Activated naive CD4-positive, alpha-beta T cell (primary cell): ENCODE measurements around the gene IER2.

Experiments used
- DNase-seq, 4 experiments: peaks; one replicate each; lab custom pipeline; 2025; lab: John Stamatoyannopoulos, UW

Gene IER2

DNA sequence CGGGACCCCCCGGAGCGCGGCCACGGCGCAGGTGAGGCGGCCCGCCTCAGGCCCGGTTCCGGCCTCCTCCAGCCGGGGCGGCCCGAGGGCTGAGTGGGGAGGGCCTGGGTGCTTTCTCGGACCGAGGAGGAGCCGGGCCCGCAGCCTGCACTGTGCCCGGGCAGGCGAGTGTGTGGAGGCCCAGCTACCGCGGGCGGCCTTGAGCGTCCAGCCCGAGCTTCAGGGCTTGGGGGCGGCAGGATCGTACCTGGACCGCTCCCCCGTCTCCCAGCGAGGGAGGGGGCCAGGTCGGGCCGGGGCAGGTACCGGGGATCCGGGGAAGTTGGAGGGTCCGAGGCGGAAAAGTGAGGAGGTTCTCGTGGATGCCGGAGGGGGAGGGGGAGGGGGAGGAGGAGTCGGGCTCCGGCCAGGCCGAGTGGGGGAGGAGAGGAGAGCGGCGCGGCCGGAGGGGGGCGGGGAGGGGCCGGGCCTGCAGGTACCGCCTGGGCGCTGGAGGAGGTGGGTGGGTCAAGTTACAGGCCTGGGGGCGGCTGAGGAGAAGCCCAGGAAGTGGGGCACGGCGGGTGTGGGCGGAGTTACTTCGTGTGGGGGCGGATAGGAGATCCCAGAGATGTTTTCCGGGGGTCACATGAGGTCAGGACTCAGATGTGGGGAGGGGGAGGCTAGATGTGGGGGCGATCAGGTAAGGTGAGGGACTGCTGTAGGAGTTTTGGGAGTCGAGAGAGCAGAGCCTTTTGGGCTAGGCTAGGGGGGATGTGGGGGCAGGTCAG is 31.6 kb upstream of the IER2 start:
- no peak for DNase-seq

DNA sequence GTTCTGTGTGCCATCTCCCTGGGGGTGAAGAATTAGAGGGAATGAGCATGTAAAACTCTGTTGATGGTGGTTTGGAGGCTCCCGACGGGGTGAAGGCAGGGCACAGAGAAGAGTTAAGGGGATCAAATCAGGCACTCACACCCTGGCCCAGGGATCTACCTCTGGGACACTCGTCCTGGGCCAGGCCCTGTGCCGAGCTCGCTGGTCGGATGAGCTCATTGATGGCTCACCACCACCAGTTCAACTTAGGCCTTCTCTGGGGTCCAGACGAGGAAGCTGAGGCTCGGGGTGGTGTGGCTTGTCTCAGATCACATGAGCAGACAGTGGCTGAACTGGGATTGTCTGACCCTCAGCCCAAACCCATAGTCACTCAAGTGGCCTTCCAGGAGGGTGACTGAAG is 30.6 kb upstream of the IER2 start:
- DNase-seq = no peak

DNA sequence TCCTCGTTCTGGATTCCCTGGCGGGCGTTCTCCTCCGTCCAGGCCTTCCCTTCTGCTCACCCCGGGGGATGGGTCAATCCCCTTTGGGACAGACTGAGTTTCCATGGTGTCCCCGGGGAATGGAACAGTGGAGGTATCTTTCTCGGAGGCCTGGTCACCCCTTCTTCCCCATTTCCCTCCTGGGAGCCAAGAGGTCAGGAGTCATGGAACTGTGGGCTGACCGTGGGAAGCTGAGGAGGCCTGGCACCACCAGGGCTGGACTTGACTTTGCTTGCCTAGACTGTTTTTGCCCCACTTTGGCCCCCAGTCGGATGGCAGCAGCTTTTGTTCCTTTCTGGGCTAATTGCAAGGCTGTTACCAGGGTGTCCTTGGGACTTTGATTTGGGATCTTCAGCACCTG is 30.2 kb upstream of the IER2 start:
- DNase-seq = no peak

DNA sequence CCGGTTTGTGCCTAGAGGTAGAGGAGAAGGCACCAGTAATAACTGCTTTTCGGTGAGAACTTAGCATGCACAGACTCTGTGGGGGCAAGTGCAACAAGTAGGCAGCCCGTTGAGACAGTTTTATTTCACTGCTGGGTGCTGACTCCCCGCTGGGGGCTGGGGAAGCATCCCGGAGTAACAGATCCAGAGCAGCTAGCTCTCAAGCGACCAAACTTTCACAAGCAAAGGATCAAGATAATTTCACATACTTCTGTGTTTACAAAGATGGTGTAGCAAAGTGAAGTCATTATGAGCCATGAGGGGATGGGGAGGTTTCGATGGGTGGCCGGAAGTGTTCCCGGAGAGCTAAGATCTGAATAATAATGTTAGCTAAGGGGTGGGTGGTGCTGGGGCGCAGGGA is 29.4 kb upstream of the IER2 start:
- no peak for DNase-seq

DNA sequence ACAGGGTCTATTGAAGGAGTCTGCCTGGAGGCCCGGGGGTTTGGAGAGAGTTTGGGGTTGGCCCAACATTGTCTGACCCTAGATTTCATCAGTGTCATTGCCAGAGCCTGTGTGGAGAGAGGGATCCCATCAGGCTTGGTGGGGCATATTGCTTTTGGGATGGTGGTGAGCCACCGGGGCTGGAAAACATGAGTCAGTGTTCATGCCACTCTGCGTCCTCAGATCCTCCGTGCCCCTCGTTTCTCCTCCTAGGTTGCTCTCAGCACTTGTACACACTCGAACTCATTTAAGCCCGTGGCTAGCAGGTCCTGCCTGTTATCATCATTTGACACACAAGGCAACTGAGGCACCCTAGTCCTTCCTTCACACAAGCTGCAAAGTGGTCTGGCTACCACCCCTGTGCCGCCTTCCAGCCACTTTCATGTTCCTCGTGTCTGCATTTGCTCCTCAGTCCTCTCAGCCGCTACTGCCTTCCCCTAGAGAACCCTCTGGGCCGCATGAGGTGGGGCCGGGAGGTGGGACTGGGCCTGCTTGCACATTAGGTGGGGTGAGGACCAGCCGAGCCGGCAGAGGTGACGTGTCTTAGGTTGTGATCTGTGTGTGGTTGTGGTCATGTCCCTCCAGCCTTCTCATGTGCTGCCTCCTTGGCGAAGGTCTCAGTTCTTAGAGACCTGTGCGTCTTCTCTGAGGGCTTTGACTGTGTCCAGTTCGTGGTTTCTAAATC is 28.5 kb upstream of the IER2 start:
- no peak for DNase-seq

DNA sequence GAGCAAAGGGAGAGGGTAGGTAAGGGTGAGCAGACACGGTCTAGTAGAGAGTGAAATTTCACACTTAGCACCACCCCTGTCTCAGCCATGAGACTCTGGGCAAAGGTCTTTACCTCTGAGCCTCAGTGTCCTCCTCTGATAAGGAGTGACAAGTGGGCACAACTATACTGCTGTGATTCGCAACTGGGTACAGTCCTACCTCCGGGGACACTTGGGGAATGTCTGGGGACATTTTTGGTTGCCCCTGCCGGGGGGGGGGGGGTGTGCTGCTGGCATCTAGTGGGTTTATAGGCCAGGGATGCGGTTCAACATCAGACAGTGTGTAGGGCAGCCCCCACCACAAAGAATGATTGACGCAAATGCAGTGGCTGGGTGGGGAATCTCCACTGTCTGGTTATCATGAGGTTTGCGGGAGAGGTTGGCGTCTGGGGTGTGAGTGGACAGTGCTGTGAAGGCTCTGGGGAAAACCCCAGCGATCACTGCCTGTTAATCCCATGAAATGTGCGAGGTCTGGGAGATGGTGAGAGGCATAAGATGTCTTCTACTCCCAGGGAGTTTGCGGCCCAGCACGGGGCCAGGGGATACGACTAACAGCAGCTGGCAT is 27.8 kb upstream of the IER2 start:
- no peak for DNase-seq

DNA sequence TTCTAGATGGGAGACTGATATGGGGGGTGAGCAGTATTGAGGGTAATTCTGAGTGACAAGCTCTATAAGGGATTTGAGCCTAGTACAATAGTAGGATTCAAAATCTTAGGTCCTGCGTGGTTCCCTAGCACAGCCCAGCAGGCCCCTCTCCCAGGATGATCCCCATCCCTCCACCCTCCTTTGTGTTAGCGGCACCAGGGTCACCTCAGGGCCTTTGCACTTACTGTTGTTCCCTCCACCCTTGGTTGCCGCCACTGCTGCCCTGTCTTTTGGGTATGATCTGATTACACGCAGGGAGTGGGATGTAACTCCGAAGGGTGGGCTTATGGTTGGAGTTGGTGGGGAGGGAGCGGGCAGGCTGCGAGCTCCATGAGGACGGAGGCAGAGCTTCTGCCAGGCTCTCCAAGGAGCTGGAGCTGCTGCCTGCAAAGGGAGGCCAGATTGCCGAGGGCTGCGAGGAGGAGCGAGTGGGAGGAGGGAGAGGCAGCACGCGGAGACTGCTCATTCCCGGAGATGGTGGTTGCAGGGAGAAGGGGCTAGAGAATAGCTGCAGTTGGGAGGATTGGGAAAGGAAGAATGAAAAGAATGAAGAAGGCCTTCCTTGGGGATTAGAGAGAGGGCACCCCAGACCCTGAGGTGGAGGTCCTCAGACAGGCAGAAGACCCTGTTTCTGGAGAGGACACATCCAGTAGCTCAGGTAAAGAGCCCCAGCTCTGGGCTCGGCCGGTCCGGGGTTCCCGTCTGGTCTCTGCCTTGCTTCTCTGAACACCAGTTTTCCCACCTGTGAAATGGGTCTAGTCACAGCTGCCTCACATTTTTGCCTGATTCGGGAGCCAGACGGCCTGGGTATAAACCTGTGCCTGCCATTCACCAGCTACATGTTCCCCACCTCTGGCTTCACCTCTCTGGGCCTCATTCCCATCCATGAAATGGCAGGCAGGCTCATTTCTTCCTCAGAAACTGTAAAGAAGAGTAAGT is 26.9 kb upstream of the IER2 start:
- no peak for DNase-seq

DNA sequence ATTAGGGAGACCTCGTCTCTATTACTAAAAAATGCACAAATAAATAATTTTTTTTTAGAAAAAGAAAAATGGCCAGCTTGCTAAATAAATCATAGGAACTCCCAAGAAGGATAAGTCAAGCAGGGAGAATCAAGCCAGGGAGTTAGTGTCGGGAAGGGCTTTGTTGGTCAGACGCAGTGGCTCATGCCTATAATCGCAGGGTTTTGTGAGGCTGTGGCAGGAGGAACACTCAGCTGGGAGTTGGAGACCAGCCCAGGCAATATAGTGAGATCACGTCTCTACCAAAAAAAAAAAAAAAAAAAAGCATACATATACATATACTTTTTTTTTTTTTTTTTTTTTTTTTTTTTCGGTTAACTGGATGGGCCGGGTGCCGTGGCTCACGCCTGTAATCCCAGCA is 23.2 kb upstream of the IER2 start:
- DNase-seq = no peak

DNA sequence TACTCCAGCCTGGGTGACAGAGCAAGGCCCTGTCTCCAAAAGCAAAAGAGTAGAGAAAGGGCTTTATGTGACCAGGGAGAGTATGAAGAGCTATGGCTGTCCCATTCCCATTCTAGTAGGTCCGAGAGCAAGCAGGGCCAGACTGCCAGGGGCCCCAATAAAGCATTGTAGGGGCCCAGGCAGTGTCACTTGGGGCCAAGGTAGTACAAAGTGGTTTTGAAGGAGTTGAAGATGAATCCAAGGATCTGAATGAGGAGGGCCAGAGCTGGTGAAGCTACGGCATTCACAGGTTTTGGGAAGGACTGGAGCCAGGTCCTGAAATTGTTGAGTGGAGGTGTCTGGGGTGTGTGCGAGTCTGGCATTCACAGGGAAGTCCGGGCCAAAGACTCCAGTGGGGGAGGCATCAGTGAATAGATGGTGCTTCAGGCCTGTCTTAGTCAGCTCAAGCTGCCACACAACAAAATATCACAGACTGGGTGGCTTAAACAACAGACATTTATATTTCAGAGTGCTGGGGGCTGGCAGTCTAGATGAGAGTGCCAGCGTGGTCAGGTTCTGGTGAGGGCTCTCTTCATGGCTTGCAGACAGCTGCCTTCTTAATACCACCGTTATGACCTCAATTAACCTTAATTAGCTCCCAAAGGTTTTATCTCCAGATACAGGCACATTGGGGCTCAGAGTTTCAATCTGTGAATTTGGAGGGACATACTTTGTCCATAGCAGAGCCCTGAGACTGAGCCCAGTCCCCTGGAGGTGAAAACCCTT is 22.2 kb upstream of the IER2 start:
- DNase-seq = no peak

DNA sequence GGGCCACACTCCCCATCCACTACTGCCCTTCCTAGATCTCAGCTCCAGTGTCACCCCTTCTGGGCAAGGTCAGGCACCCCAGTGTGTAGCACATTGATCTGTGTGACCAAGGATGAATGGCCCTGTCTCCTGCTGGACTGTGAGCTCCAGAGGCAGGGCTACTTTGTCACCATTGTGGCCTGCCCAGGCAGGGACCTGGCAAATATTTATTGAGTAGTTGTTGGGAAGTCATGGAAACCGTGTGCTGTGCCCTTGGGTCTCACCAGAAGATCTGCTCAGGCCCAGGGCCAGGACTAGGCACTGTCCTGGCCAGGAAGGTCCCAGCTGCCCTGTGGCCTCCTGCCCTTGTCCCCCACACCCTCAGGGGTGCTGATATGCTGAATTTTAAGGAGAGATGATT is 21.6 kb upstream of the IER2 start:
- no peak for DNase-seq

DNA sequence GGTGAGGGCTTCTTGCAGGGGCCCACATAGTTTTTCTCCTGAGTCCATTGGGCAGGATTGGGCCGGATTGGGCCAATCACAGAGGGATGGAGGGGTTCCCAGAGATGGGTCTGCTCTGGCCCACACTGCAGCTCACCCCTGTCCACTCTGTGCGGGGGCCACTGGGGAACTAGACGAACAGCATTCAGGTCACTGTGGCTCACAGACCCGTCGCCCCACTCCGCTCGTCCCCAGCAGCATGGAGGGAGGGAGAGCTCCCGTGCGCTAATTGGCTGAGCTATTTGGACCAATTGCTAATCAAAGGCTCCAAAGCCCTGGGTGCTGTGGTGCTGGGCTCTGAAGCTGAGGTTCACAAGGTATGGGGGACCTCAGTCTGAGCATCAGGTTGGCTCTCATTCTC is 20.8 kb upstream of the IER2 start:
- DNase-seq = no peak

DNA sequence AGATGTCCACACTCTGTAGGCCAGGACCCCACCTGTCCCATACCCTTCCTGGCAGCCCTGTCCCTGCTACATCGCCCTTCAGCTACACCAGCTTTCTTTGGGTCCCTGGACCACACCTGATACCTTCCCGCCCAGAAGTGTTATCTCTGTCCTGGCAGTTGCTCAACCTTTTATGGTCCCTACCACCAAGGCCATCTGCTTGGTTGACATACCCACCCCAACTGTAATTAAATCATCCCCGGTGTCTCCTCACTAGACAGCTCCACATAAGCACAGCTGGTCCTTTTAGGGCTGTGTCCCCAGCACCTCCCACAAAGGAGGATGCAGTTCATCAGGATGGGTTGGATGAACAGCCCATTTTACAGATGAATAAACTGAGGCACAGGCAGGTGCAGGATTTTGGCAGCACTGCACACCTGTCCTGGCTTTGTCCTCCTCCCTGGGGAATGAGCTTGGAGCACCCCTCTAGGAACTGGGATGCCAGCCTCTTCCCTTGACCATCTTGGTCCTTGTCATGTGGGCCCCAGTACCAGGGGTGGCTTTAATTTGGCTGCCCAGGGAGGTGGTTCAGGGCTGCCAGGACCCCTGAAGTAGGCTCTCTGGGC is 19.2 kb upstream of the IER2 start:
- no peak for DNase-seq

DNA sequence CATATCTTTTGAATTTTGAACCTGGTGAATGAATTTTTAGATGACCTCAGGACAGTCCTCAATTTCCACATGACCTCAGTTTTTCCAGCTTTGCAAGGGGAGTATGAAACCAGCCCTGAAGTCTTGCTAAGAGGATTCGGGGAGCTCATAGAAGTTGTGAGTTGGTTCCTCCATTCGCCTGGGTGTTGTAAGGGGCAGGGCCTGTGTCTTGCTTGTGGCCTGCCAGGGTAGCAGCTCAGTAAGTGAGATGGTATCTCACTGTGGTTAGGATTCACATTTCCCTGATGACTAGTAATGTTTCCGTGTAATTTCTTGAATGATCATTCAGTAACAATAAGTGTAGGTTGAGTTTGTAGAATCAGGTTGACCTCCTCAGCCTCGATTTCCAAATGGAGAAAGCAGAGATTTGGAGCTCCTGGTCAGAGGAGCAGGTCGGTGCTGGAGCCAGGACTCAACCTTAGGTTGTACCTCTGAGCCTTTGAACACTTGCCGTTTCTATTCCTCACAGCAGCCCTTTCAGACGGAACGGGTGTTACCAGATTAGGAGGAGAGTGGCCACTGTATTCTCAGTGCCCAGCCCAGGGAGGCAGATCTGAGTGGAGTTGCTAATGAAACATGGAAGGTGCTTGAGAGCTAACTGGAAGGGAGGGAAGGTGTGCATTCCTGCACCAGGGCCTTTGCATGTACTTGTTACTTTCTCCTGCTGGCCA is 17.6 kb upstream of the IER2 start:
- DNase-seq = no peak

DNA sequence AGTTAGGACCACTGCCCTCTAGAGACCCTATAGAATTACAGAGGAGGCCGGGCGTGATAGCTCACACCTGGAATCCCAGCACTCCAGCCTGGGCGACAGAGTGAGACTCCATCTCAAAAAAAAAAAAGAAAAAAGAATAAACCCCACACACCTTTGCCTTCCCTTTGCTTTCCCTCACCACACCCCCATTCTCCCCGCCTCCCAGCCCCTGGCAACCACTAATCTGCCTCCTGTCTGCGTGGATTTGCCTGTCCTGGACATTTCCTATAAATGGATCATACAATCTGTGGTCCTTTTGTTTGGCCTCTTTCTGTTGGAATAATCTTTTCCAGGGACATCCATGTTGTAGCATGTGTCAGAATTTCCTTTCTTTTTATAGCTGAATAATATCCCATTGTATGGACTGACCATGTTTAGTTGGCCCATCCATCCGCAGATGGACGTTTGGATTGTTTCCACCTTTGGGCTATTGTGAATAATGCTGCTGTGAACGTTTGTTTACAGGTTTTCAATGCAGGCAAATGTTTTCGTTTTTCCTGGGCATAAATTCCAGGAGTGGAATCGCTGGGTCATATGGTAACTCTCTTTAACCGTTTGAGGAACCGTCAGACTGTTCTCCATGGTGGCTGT is 16.9 kb upstream of the IER2 start:
- no peak for DNase-seq

DNA sequence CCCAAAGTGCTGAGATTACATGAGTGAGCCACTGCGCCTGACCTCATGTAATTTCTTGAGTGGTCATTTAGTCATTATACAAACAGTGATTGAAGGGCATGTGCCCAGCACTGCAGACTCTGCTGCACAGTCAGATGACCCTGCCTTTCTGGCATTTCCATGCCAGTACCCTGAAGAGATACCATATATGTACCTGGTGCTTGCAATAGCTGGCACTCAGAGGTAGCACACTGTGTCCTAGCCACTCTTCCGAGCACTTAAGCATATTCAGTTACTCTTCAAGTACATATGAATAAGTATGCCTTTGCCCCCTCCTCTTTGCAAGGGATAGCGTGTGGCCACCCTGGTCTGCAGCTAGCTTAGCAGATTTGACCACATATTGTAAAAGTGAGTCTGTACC is 15.6 kb upstream of the IER2 start:
- DNase-seq = no peak

DNA sequence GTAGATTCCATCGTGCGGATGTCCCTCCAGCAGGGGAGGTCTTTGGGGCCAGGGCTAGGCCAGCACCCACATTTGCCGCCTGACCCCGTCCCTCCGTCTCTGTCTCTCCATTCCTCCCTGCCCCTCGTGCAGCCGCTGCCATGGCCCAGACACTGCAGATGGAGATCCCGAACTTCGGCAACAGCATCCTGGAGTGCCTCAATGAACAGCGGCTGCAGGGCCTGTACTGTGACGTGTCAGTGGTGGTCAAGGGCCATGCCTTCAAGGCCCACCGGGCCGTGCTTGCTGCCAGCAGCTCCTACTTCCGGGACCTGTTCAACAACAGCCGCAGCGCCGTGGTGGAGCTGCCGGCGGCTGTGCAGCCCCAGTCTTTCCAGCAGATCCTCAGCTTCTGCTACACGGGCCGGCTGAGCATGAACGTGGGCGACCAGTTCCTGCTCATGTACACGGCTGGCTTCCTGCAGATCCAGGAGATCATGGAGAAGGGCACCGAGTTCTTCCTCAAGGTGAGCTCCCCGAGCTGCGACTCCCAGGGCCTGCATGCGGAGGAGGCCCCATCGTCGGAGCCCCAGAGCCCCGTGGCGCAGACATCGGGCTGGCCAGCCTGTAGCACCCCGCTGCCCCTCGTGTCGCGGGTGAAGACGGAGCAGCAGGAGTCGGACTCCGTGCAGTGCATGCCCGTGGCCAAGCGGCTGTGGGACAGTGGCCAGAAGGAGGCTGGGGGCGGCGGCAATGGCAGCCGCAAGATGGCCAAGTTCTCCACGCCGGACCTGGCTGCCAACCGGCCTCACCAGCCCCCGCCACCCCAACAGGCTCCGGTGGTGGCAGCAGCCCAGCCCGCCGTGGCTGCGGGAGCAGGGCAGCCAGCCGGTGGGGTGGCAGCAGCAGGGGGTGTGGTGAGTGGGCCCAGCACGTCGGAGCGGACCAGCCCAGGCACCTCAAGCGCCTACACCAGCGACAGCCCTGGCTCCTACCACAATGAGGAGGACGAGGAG is 14.8 kb upstream of the IER2 start:
- DNase-seq = no peak

DNA sequence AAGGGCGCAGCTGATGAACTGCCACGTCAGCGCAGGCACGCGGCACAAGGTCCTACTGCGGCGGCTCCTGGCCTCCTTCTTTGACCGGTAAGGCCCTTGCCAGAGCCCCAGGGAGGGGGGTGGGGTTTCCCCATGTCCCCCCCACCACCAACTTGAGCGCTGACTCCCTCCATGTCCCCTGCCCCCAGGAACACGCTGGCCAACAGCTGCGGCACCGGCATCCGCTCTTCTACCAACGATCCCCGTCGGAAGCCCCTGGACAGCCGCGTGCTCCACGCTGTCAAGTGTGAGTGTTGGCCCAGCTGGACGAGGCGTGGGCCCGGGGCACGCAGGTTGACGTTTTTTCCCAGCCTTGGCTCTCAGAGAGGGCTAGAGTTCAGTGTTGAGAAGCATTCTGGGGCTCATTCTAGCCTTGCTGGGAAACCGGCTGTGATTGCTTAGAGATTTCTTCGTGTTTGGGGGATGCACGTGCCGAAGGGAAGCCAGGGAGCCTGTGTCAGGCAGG is 12.9 kb upstream of the IER2 start:
- DNase-seq = no peak

DNA sequence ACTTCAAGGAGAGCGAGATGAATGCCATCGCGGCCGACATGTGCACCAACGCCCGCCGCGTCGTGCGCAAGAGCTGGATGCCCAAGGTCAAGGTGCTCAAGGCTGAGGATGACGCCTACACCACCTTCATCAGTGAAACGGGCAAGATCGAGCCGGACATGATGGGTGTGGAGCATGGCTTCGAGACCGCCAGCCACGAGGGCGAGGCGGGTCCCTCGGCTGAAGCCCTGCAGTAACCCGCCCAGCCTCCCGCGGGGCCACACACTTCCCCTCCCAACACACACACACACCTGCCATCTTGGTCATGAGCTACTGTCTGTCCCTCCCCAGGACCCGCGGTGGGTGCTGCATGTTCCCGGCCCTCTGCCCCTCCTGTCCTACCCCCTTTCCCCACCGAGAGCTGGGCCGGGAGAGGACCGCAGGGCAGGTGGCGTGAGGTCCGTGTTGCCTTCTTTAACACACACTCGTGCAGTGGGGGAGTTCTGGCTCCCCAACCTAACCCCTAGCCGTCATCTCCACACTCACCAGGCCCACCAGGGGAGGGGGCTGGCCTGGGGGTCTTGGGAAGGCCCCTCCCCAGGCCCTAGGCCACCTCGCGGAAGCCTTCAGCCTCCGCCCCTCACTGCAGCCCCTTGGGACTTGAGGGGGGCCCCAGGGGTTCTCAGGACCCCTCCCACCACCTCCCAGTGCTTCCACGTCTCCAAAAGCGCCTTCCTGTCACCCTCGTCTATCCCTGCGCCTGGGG is 11.9 kb upstream of the IER2 start:
- no peak for DNase-seq
